H1 (cell line): Measurements from ENCODE around the gene DNAJC7. TPM values are rescaled to one million over a fixed set of nuclear protein-coding genes. Genes with fewer than 3 reads are reported as not detected.

Experiments used
- CTCF ChIA-PET: fragments of 300-600 bp; sonication (Branson Sonifier 250); formaldehyde crosslinking; loops from one replicate; lab custom pipeline; 2021; ENCODE audit not compliant: partially characterized antibody; lab: Charles Lee
- POLR2A ChIA-PET: fragments of 300-600 bp; sonication (Branson Sonifier 250); formaldehyde crosslinking; loops from one replicate; lab custom pipeline; 2021; ENCODE audit warnings: inconsistent platforms; ENCODE audit not compliant: partially characterized antibody; lab: Charles Lee
- DNase-seq, 2 experiments: peaks; one replicate each; pipeline versions ENCODE4 v3.0.0 to v3.0.0-alpha.2; 2010 to 2022; ENCODE audit warnings: low spot score in 2 of 2, low read depth in 1 of 2, mixed read lengths in 1 of 2
- FAIRE-seq: peaks from 2 replicates; lab custom pipeline; 2011; peaks lifted over from hg19 to GRCh38; lab: Jason Lieb, UNC
- H2AFZ ChIP-seq: 2 replicates; pipeline ENCODE4 v1.8.1; 2012; ENCODE audit warnings: low read length, inconsistent platforms
- H2AK5ac ChIP-seq: 2 replicates; pipeline ENCODE4 v1.6.1; 2013; ENCODE audit warnings: low read depth, low read length
- H2BK120ac ChIP-seq: replicated peaks from 2 replicates; pipeline ENCODE3; 2013; ENCODE audit warnings: low read depth, low read length, inconsistent platforms
- H2BK12ac ChIP-seq: 2 replicates; pipeline ENCODE4 v1.6.1; 2013; ENCODE audit warnings: low read depth, low read length
- H2BK15ac ChIP-seq: 2 replicates; pipeline ENCODE4 v1.6.1; 2013; ENCODE audit warnings: low read length
- H2BK20ac ChIP-seq: 2 replicates; pipeline ENCODE4 v1.6.1; 2013; ENCODE audit warnings: low read length
- H2BK5ac ChIP-seq: 2 replicates; pipeline ENCODE4 v1.6.1; 2013; ENCODE audit warnings: low read depth, low read length
- H3K14ac ChIP-seq: 2 replicates; pipeline ENCODE4 v1.6.1; 2013; ENCODE audit warnings: inconsistent platforms; ENCODE audit not compliant: insufficient read length
- H3K18ac ChIP-seq: 2 replicates; pipeline ENCODE4 v1.6.1; 2013; ENCODE audit warnings: low read length; ENCODE audit errors: extremely low read depth
- H3K23ac ChIP-seq: 2 replicates; pipeline ENCODE4 v1.6.1; 2013; ENCODE audit warnings: inconsistent platforms; ENCODE audit not compliant: insufficient read length
- H3K23me2 ChIP-seq: 2 replicates; pipeline ENCODE4 v1.6.1; 2013; ENCODE audit warnings: low read depth, low read length
- H3K27ac ChIP-seq: 2 replicates; pipeline ENCODE4 v1.6.1; 2011; ENCODE audit warnings: low read depth, low read length, inconsistent platforms
- H3K27me3 ChIP-seq, 4 experiments: replicated peaks in 1 of 4; 1 replicate in 1 of 4; 2 replicates in 3 of 4; pipeline versions ENCODE4 v1.6.1 to v1.8.1; 2011 to 2013; ENCODE audit warnings: low read length in 3 of 4, mild to moderate bottlenecking in 3 of 4, inconsistent platforms in 2 of 4, mixed read lengths in 2 of 4, moderate library complexity in 1 of 4; ENCODE audit not compliant: control insufficient read depth in 3 of 4, insufficient read depth in 3 of 4; ENCODE audit errors: extremely low read depth in 1 of 4
- H3K36me3 ChIP-seq, 4 experiments: 2 replicates each; pipeline versions ENCODE4 v1.6.1 to v1.8.1; 2011 to 2013; ENCODE audit warnings: mild to moderate bottlenecking in 4 of 4, low read length in 3 of 4, moderate library complexity in 2 of 4, control low read depth in 1 of 4, inconsistent platforms in 1 of 4; ENCODE audit not compliant: insufficient read depth in 4 of 4, control insufficient read depth in 2 of 4
- H3K4ac ChIP-seq: replicated peaks from 2 replicates; pipeline ENCODE3; 2013; ENCODE audit warnings: low read length, low read depth, mixed read lengths, inconsistent platforms; ENCODE audit not compliant: insufficient read length
- H3K4me1 ChIP-seq, 4 experiments: replicated peaks in 1 of 4; 1 replicate in 1 of 4; 2 replicates in 3 of 4; pipeline versions ENCODE4 v1.6.1 to v1.8.1; 2011 to 2013; ENCODE audit warnings: low read length in 3 of 4, inconsistent platforms in 2 of 4, mixed read lengths in 1 of 4; ENCODE audit not compliant: insufficient read depth in 4 of 4, control insufficient read depth in 3 of 4
- H3K4me2 ChIP-seq, 2 experiments: 2 replicates each; pipeline versions ENCODE4 v1.6.1 to v1.8.1; 2011 to 2013; ENCODE audit warnings: low read depth in 2 of 2, low read length in 2 of 2, control low read depth in 1 of 2, inconsistent platforms in 1 of 2, mild to moderate bottlenecking in 1 of 2; ENCODE audit not compliant: insufficient read depth in 1 of 2
- H3K4me3 ChIP-seq, 4 experiments: fragments of 200-600, 300-600 bp in 1 of 4; sonication (generic), shearing (Covaris generic), sonication (Bioruptor Twin) in 1 of 4; 2 replicates each; pipeline versions ENCODE4 v1.5.1 to v1.8.1; 2011 to 2016; ENCODE audit warnings: low read length in 4 of 4, low read depth in 3 of 4, control low read depth in 2 of 4, inconsistent platforms in 2 of 4, mild to moderate bottlenecking in 2 of 4, mixed read lengths in 1 of 4, moderate library complexity in 1 of 4; ENCODE audit not compliant: insufficient read depth in 2 of 4; ENCODE audit errors: extremely low read depth in 1 of 4
- H3K56ac ChIP-seq: replicated peaks from 2 replicates; pipeline ENCODE3; 2013; ENCODE audit warnings: low read depth, mild to moderate bottlenecking, mixed read lengths, low read length, inconsistent platforms; ENCODE audit not compliant: insufficient read length
- H3K79me1 ChIP-seq: 2 replicates; pipeline ENCODE4 v1.6.1; 2013; ENCODE audit warnings: low read depth, low read length, control low read depth
- H3K79me2 ChIP-seq, 2 experiments: 2 replicates each; pipeline versions ENCODE4 v1.6.1 to v1.8.1; 2012 to 2013; ENCODE audit warnings: low read length in 2 of 2, mild to moderate bottlenecking in 2 of 2, inconsistent platforms in 1 of 2; ENCODE audit not compliant: insufficient read depth in 2 of 2, control insufficient read depth in 1 of 2
- H3K9ac ChIP-seq, 4 experiments: replicated peaks in 1 of 4; 1 replicate in 1 of 4; 2 replicates in 3 of 4; pipeline versions ENCODE4 v1.6.1 to v1.8.1; 2011 to 2013; ENCODE audit warnings: low read depth in 3 of 4, low read length in 3 of 4, control low read depth in 2 of 4, mild to moderate bottlenecking in 2 of 4, moderate library complexity in 2 of 4, inconsistent platforms in 1 of 4; ENCODE audit errors: extremely low read depth in 1 of 4
- H3K9me3 ChIP-seq, 2 experiments: 2 replicates each; pipeline versions ENCODE4 v1.6.1 to v1.8.1; 2012 to 2013; ENCODE audit warnings: mild to moderate bottlenecking in 2 of 2, moderate library complexity in 2 of 2, control low read depth in 1 of 2, inconsistent platforms in 1 of 2, low read depth in 1 of 2, low read length in 1 of 2, mixed read lengths in 1 of 2; ENCODE audit not compliant: insufficient read depth in 2 of 2
- H4K20me1 ChIP-seq, 2 experiments: replicated peaks in 1 of 2; 2 replicates each; pipeline versions ENCODE3 to v1.8.1; 2011 to 2013; ENCODE audit warnings: inconsistent platforms in 2 of 2, low read length in 2 of 2, mild to moderate bottlenecking in 1 of 2; ENCODE audit not compliant: insufficient read depth in 2 of 2, control insufficient read depth in 1 of 2
- H4K5ac ChIP-seq: 2 replicates; pipeline ENCODE4 v1.6.1; 2013; ENCODE audit warnings: low read length, low read depth, mixed read lengths, inconsistent platforms; ENCODE audit not compliant: insufficient read length
- H4K8ac ChIP-seq: 2 replicates; pipeline ENCODE4 v1.8.0; 2013; ENCODE audit warnings: mild to moderate bottlenecking, moderate library complexity, low read length, inconsistent platforms; ENCODE audit not compliant: insufficient read depth; ENCODE audit errors: extremely low read depth
- H4K91ac ChIP-seq: replicated peaks from 2 replicates; pipeline ENCODE3; 2013; ENCODE audit warnings: low read length, mixed read lengths, inconsistent platforms; ENCODE audit not compliant: insufficient read length
- CREB1 ChIP-seq: IDR thresholded peaks from 2 replicates; pipeline ENCODE4 v1.6.1; 2012; ENCODE audit warnings: inconsistent platforms
- FOSL1 ChIP-seq: IDR thresholded peaks from 2 replicates; pipeline ENCODE4 v1.6.1; 2011; ENCODE audit warnings: mild to moderate bottlenecking, low read depth, low read length, moderate library complexity; ENCODE audit not compliant: insufficient read depth
- KDM1A ChIP-seq: fragments of 200-600, 300-600 bp; sonication (generic); IDR thresholded peaks from 2 replicates; pipeline ENCODE4 v1.7.1; 2016; ENCODE audit warnings: mild to moderate bottlenecking, low read length, borderline replicate concordance
- NRF1 ChIP-seq: IDR thresholded peaks from 2 replicates; pipeline ENCODE4 v1.6.1; 2011; ENCODE audit warnings: mild to moderate bottlenecking, low read depth, low read length, improper control_type of control experiment
- POLR2AphosphoS5 ChIP-seq: IDR thresholded peaks from 2 replicates; pipeline ENCODE4 v1.6.1; 2011; ENCODE audit warnings: low read depth, low read length
- SIRT6 ChIP-seq: IDR thresholded peaks from one replicate; pipeline ENCODE4 v1.7.1; 2012; ENCODE audit warnings: low read length, inconsistent platforms
- TAF1 ChIP-seq: IDR thresholded peaks from 2 replicates; pipeline ENCODE4 v1.6.1; 2011; ENCODE audit warnings: mild to moderate bottlenecking, low read depth, low read length
- TBP ChIP-seq: IDR thresholded peaks from 2 replicates; pipeline ENCODE4 v1.6.1; 2011; ENCODE audit warnings: low read depth, low read length, improper control_type of control experiment
- WGBS, 2 experiments: shearing (Covaris generic) in 1 of 2; methylation state at CpG; one replicate each; pipeline versions ENCODE4 v1.1.6 to v1.1.7; 2013 to 2015; ENCODE audit warnings: low lambda C conversion rate in 2 of 2, mixed read lengths in 2 of 2, inconsistent platforms in 1 of 2, low coverage in 1 of 2, missing lambda C conversion rate in 1 of 2; ENCODE audit not compliant: insufficient replicate concordance in 2 of 2, insufficient coverage in 1 of 2, insufficient read length in 1 of 2; ENCODE audit errors: extremely low coverage in 1 of 2, missing lambda C conversion rate in 1 of 2; 5-methylcytosine and 5-hydroxymethylcytosine counted together
- polyA plus RNA-seq, 7 experiments: library from polyadenylated mRNA; depleted of rRNA in 3 of 7; stranded (reverse) in 5 of 7; unstranded in 2 of 7; fragments of >200 nt in 5 of 7; fragments of 200-250 nt in 2 of 7; gene quantifications; 1 replicate in 5 of 7; 2 replicates in 1 of 7; 4 replicates in 1 of 7; pipeline versions ENCODE4 v1.2.1 to v1.2.3, GENCODE V29; 2011 to 2013; ENCODE audit warnings: missing spikeins in 2 of 7, mixed read lengths in 2 of 7
- total RNA-seq: library from RNA; stranded (reverse); fragmentation: NEBNext Ultra II Directional; extraction: Animal tissue kit (Norgen Biotek cat#: 25700); gene quantifications from 2 replicates; pipeline ENCODE4 v1.2.1, GENCODE V29; 2021
- TF ChIP-seq, protein P1 (sequence below), 3 experiments: IDR thresholded peaks; 1 replicate in 2 of 3; 2 replicates in 1 of 3; pipeline versions ENCODE4 v1.5.1 to v1.6.1; 2011; ENCODE audit warnings: low read length in 3 of 3, mild to moderate bottlenecking in 3 of 3, inconsistent platforms in 2 of 3, low read depth in 1 of 3, moderate library complexity in 1 of 3; ENCODE audit not compliant: insufficient read depth in 1 of 3; ENCODE audit errors: control extremely low read depth in 1 of 3

Gene DNAJC7
- total and polyA plus RNA-seq, 2 of the 8 experiments (the other 6 are each of a cell fraction or from before 2014, with no cell fraction given) = 31.0 to 148 TPM

DNA sequence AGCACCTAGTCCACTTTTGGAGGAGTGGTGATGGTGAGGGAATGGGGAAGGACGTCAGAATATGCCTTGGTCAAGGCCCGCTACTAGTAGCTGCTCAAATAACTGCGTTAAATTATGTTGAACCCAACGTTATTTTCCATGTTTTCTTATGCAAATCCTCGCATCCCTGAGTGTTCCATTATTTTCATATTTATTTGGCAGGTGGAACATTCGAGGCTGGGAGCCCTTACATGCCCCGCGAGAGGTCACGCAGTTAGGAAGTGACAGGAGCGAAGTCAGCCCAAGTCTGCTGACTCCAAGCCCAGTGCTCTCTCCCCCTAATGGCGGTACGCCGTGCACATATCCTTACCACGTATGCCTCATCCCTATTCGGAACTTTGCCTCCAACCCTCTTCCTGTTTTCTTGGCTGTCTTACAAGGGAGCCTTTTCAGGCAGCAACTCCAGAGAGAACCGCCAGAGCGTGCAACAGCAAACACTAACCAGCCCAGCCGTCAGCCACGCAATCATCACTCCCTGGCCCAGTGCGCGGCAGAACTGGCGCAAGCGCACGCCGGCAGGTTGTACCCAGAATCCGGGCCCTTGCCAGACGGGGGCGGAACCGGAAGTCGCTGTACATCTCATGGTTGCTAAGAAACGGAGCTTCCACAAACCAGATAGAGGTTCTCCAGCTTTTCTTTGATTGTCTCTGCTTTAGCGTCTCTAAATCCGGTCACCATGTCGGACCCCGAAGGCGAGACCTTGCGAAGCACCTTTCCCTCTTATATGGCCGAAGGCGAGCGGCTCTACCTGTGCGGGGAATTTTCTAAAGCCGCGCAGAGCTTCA lies 87.0 kb downstream of the DNAJC7 start, which contains the start of gene ODAD4:
ODAD4 (plus strand) TSS at position 609 of the 824 bp plus-strand sequence; CDS start at position 716, 107 bp downstream.
- no peaks in the 10 kb centered on the region for H3K27me3 ChIP-seq
- H2BK5ac ChIP-seq = no peak within 1 kb of the TSS
- H2AFZ ChIP-seq = peak within 1 kb of the TSS; percentile 95
- H3K9ac ChIP-seq = peak within 1 kb of the TSS in 3 of 4 experiments; percentile 45 to 79 (median 66); a peak in 6 of 7 replicates
- ChIA-PET POLR2A (interaction anchor here (0.8 to 6.8 kb wide), 17 partner anchors 9 to 241 kb away, joined by 3 to 64 read pairs (median 4); partner anchors contain the start of genes ACLY, CNP, DNAJC7 and EIF1), CTCF (interaction anchor here (0.7 to 5.2 kb wide), 14 partner anchors 9 to 38 kb away, joined by 3 to 35 read pairs (median 4); partner anchors contain the start of gene ACLY)
- H2BK12ac ChIP-seq = no peak within 1 kb of the TSS
- H2BK20ac ChIP-seq = no peak within 1 kb of the TSS
- peak within 1 kb of the TSS; percentile 62; the same call in 1 of the 2 replicates for H4K8ac ChIP-seq
- H2AK5ac ChIP-seq = no peak within 1 kb of the TSS
- peak; percentile 77 to 92 for DNase-seq
- peak within 1 kb of the TSS; percentile 28 for H3K27ac ChIP-seq
- H3K14ac ChIP-seq = no peak within 1 kb of the TSS
- no peaks in the 10 kb centered on the region for H3K79me2 ChIP-seq
- no peaks in the 10 kb centered on the region for H3K9me3 ChIP-seq
- no peak for FAIRE-seq
- peak within 1 kb of the TSS; percentile 92 for H3K4me2 ChIP-seq
- no peaks in the 10 kb centered on the region for H3K36me3 ChIP-seq
- WGBS, 2 experiments = 3% methylated on average over 43 of the region's 43 CpGs; no CpG with 5 or more reads in 1 of the 2 experiments
- no peak within 1 kb of the TSS for H3K4ac ChIP-seq
- no peak within 1 kb of the TSS for H2BK120ac ChIP-seq
- H3K79me1 ChIP-seq = no peaks in the 10 kb centered on the region; the same call in 1 of the 2 replicates
- H4K5ac ChIP-seq = peak within 1 kb of the TSS; percentile 41
- peaks cover 0 to 4% (median 2%) of the 10 kb centered on the region in 4 experiments; a peak in 2 of 7 replicates for H3K4me1 ChIP-seq
- H3K4me3 ChIP-seq = peak within 1 kb of the TSS; percentile 71 to 81 (median 75)
- no peak within 1 kb of the TSS for H3K56ac ChIP-seq
- H2BK15ac ChIP-seq = no peak within 1 kb of the TSS; the same call in 1 of the 2 replicates
- H3K23ac ChIP-seq = no peak within 1 kb of the TSS
- H4K91ac ChIP-seq = no peak within 1 kb of the TSS
- no peaks in the 10 kb centered on the region for H4K20me1 ChIP-seq
- peak within 1 kb of the TSS; percentile 64; the same call in 1 of the 2 replicates for H3K18ac ChIP-seq
- peaks cover 4% of the 10 kb centered on the region; the same call in 1 of the 2 replicates for H3K23me2 ChIP-seq
- TF ChIP-seq POLR2AphosphoS5 (peak; percentile 83), CREB1 (peak; percentile 46; the same call in 1 of the 2 replicates), TAF1 (peak; percentile 80; the same call in 1 of the 2 replicates), SIRT6 (no peak), KDM1A (peak; percentile 85), FOSL1 (no peak), TBP (peak; percentile 63; the same call in 1 of the 2 replicates), NRF1 (peak; percentile 91)
- TF ChIP-seq, protein P1, sequence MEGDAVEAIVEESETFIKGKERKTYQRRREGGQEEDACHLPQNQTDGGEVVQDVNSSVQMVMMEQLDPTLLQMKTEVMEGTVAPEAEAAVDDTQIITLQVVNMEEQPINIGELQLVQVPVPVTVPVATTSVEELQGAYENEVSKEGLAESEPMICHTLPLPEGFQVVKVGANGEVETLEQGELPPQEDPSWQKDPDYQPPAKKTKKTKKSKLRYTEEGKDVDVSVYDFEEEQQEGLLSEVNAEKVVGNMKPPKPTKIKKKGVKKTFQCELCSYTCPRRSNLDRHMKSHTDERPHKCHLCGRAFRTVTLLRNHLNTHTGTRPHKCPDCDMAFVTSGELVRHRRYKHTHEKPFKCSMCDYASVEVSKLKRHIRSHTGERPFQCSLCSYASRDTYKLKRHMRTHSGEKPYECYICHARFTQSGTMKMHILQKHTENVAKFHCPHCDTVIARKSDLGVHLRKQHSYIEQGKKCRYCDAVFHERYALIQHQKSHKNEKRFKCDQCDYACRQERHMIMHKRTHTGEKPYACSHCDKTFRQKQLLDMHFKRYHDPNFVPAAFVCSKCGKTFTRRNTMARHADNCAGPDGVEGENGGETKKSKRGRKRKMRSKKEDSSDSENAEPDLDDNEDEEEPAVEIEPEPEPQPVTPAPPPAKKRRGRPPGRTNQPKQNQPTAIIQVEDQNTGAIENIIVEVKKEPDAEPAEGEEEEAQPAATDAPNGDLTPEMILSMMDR (IDR thresholded peaks at IDR 0.05; ENCODE audit: control extremely low read depth in 1 of 3, insufficient read depth in 1 of 3, low read depth in 1 of 3, low read length in 3 of 3) = peak in 2 of 3 experiments; percentile 30 to 47; a peak in 3 of 4 replicates
